ENCODE data around the gene DLG2.

The DLG2 gene

GRCh38 chr11:84061726-84062125, 1565.4 kb downstream of the DLG2 start:
- Histone ChIP-seq H3K9ac (ENCODE audit: low read depth in 1 of 2, low read length in 2 of 2) (no peak overlapping the region), H3K36me3 (ENCODE audit: control insufficient read depth in 2 of 2, insufficient read depth in 2 of 2, low read length in 2 of 2) (no peaks in the 10 kb centered on the region), H3K4me1 (ENCODE audit: control insufficient read depth in 2 of 2, insufficient read depth in 2 of 2, low read length in 2 of 2) (no peaks in the 10 kb centered on the region), H3K27me3 (ENCODE audit: control insufficient read depth in 2 of 2, insufficient read depth in 2 of 2, low read length in 2 of 2) (no peaks in the 10 kb centered on the region), H3K27ac (ENCODE audit: low read depth in 2 of 2, low read length in 2 of 2) (no peak overlapping the region), H3K4me3 (ENCODE audit: low read length in 2 of 2) (no peak overlapping the region), H3K9me3 (ENCODE audit: control insufficient read depth in 2 of 2, low read length in 2 of 2) (no peaks in the 10 kb centered on the region)

DNA sequence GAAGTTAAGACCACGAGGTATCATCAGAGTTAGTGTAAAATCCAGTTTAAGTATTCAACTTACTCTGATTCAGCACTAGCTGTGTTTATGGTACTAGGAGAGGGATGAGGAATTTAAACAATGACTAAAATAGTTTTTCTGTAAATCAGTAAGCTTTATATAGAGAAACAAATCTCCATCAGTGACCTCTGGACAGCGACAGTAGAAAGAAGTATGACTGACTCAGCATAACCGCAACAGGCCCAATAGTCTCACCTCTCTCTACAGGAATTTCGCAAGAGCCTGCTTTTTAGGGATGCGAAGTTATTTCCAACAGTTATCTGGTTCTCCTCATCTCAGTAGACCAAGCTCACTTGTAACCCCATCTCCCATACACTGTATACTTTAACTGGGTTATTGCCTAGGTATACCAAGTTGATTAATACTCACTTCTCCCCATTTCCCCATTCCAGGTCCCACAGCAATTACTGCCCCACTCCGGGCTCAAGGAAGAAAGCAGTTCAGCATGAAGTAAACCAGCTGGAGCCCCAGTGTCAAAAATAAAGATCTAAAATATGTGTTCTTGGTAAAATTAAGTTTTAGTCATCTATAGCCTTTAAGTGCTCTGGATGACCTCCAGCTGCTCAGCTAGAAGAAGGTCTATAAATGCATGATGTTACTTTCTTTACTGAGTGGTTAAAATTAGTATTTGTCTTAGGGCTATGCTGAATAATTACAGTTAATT, 1570.3 kb downstream of the DLG2 start:
- no peaks in the 10 kb centered on the region for H3K27me3 ChIP-seq (ENCODE audit: control insufficient read depth in 2 of 2, insufficient read depth in 2 of 2, low read length in 2 of 2)
- H3K9ac ChIP-seq (ENCODE audit: low read depth in 1 of 2, low read length in 2 of 2) = no peak overlapping the region
- no peak overlapping the region for H3K27ac ChIP-seq (ENCODE audit: low read depth in 2 of 2, low read length in 2 of 2)
- H3K36me3 ChIP-seq (ENCODE audit: control insufficient read depth in 2 of 2, insufficient read depth in 2 of 2, low read length in 2 of 2) = no peaks in the 10 kb centered on the region
- H3K9me3 ChIP-seq (ENCODE audit: control insufficient read depth in 2 of 2, low read length in 2 of 2) = peaks cover 0 to 2% of the 10 kb centered on the region in 2 donors
- no peak overlapping the region for H3K4me3 ChIP-seq (ENCODE audit: low read length in 2 of 2)
- no peaks in the 10 kb centered on the region for H3K4me1 ChIP-seq (ENCODE audit: control insufficient read depth in 2 of 2, insufficient read depth in 2 of 2, low read length in 2 of 2)

GRCh38 chr11:84045146-84045545, 1582.0 kb downstream of the DLG2 start:
- Histone ChIP-seq H3K9ac (ENCODE audit: low read depth in 1 of 2, low read length in 2 of 2) (no peak overlapping the region), H3K27me3 (ENCODE audit: control insufficient read depth in 2 of 2, insufficient read depth in 2 of 2, low read length in 2 of 2) (no peaks in the 10 kb centered on the region), H3K27ac (ENCODE audit: low read depth in 2 of 2, low read length in 2 of 2) (no peak overlapping the region), H3K4me3 (ENCODE audit: low read length in 2 of 2) (no peak overlapping the region), H3K9me3 (ENCODE audit: control insufficient read depth in 2 of 2, low read length in 2 of 2) (no peaks in the 10 kb centered on the region), H3K4me1 (ENCODE audit: control insufficient read depth in 2 of 2, insufficient read depth in 2 of 2, low read length in 2 of 2) (no peaks in the 10 kb centered on the region), H3K36me3 (ENCODE audit: control insufficient read depth in 2 of 2, insufficient read depth in 2 of 2, low read length in 2 of 2) (no peaks in the 10 kb centered on the region)

DNA sequence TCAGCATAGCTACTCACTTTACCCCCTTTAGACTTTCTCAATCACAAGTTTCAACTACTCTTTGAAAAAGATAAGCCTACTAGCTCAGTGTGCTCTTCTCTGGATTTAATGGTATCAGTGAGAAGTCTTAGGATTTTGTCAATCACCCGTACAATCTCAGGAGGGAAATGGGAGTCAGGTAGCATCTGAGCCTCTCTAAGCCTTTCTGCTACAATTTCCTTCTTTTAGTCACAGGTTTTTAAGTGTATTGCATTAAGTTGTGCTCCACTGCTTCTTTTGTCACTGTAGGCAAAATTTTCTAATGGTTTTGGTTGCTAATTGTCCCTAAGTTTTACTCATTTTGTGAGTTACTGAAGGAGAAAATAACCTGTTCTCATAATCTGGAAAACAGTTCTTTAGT, 1582.4 kb downstream of the DLG2 start:
- Histone ChIP-seq H3K27me3 (ENCODE audit: control insufficient read depth in 2 of 2, insufficient read depth in 2 of 2, low read length in 2 of 2) (no peaks in the 10 kb centered on the region), H3K9ac (ENCODE audit: low read depth in 1 of 2, low read length in 2 of 2) (no peak overlapping the region), H3K36me3 (ENCODE audit: control insufficient read depth in 2 of 2, insufficient read depth in 2 of 2, low read length in 2 of 2) (no peaks in the 10 kb centered on the region), H3K4me1 (ENCODE audit: control insufficient read depth in 2 of 2, insufficient read depth in 2 of 2, low read length in 2 of 2) (no peaks in the 10 kb centered on the region), H3K4me3 (ENCODE audit: low read length in 2 of 2) (no peak overlapping the region), H3K9me3 (ENCODE audit: control insufficient read depth in 2 of 2, low read length in 2 of 2) (no peaks in the 10 kb centered on the region), H3K27ac (ENCODE audit: low read depth in 2 of 2, low read length in 2 of 2) (no peak overlapping the region)

GRCh38 chr11:84036664-84037194, 1590.4 kb downstream of the DLG2 start:
- H3K27me3 ChIP-seq (ENCODE audit: control insufficient read depth in 2 of 2, insufficient read depth in 2 of 2, low read length in 2 of 2) = no peaks in the 10 kb centered on the region
- H3K4me1 ChIP-seq (ENCODE audit: control insufficient read depth in 2 of 2, insufficient read depth in 2 of 2, low read length in 2 of 2) = no peaks in the 10 kb centered on the region
- no peak overlapping the region for H3K27ac ChIP-seq (ENCODE audit: low read depth in 2 of 2, low read length in 2 of 2)
- H3K4me3 ChIP-seq (ENCODE audit: low read length in 2 of 2) = no peak overlapping the region
- H3K9ac ChIP-seq (ENCODE audit: low read depth in 1 of 2, low read length in 2 of 2) = no peak overlapping the region
- no peaks in the 10 kb centered on the region for H3K36me3 ChIP-seq (ENCODE audit: control insufficient read depth in 2 of 2, insufficient read depth in 2 of 2, low read length in 2 of 2)
- peaks cover 0 to 3% of the 10 kb centered on the region in 2 donors for H3K9me3 ChIP-seq (ENCODE audit: control insufficient read depth in 2 of 2, low read length in 2 of 2)

GRCh38 chr11:84035645-84036044, 1591.5 kb downstream of the DLG2 start:
- no peak overlapping the region for H3K27ac ChIP-seq (ENCODE audit: low read depth in 2 of 2, low read length in 2 of 2)
- H3K9me3 ChIP-seq (ENCODE audit: control insufficient read depth in 2 of 2, low read length in 2 of 2) = peaks cover 0 to 3% of the 10 kb centered on the region in 2 donors
- H3K9ac ChIP-seq (ENCODE audit: low read depth in 1 of 2, low read length in 2 of 2) = no peak overlapping the region

DNA sequence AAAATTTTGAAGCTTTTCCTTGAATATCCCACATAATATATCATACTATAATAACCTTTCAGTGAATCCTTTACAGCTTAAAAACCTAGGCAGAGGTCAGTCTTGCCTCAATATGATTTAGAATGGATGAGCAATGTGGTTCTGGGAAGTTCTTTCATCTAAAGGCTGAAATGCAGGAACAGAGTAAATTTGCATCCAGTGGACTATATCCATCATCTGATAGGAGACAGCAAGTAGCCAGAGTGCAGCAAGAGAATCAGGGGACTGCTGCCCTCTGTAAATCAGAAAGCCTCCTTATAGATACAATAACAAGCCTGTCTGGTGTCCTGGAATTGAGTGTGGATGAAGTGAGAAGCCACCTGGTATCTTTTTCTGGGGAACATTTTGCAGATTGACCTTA, 1592.7 kb downstream of the DLG2 start:
- no peak overlapping the region for H3K27ac ChIP-seq (ENCODE audit: low read depth in 2 of 2, low read length in 2 of 2)
- no peaks in the 10 kb centered on the region for H3K4me1 ChIP-seq (ENCODE audit: control insufficient read depth in 2 of 2, insufficient read depth in 2 of 2, low read length in 2 of 2)
- H3K36me3 ChIP-seq (ENCODE audit: control insufficient read depth in 2 of 2, insufficient read depth in 2 of 2, low read length in 2 of 2) = no peaks in the 10 kb centered on the region
- no peak overlapping the region for H3K9ac ChIP-seq (ENCODE audit: low read depth in 1 of 2, low read length in 2 of 2)
- no peak overlapping the region for H3K4me3 ChIP-seq (ENCODE audit: low read length in 2 of 2)
- H3K27me3 ChIP-seq (ENCODE audit: control insufficient read depth in 2 of 2, insufficient read depth in 2 of 2, low read length in 2 of 2) = no peaks in the 10 kb centered on the region
- H3K9me3 ChIP-seq (ENCODE audit: control insufficient read depth in 2 of 2, low read length in 2 of 2) = peaks cover 0 to 3% of the 10 kb centered on the region in 2 donors

More at GRCh38 chr11:84035645-84036044, 1591.5 kb downstream of the DLG2 start:
- Histone ChIP-seq H3K4me1 (ENCODE audit: control insufficient read depth in 2 of 2, insufficient read depth in 2 of 2, low read length in 2 of 2) (no peaks in the 10 kb centered on the region), H3K27me3 (ENCODE audit: control insufficient read depth in 2 of 2, insufficient read depth in 2 of 2, low read length in 2 of 2) (no peaks in the 10 kb centered on the region), H3K36me3 (ENCODE audit: control insufficient read depth in 2 of 2, insufficient read depth in 2 of 2, low read length in 2 of 2) (no peaks in the 10 kb centered on the region), H3K4me3 (ENCODE audit: low read length in 2 of 2) (no peak overlapping the region)

- Histone ChIP-seq H3K4me3 (ENCODE audit: low read length in 2 of 2) (no peak overlapping the region), H3K27ac (ENCODE audit: low read depth in 2 of 2, low read length in 2 of 2) (no peak overlapping the region), H3K36me3 (ENCODE audit: control insufficient read depth in 2 of 2, insufficient read depth in 2 of 2, low read length in 2 of 2) (no peaks in the 10 kb centered on the region)
Observed at GRCh38 chr11:84024266-84024665, 1602.9 kb downstream of the DLG2 start.

DNA sequence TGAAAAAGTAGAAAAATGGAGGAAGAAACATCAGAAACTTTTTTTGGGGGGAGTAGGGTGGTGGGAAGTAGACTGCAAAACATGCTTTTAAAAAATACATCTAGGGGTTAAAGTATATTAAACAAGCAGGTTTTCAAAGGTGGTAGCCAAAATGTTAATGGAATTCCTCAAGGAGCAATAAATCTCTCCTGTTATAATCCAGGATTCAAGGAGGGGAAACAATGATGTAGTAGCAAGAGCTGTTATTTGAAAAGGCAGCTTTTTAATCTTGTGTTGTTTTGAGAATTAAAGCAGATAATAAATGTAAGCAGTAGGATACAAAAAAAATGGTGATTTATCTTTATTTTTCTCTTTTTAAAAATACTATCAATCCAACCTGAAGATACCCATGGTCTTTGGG, 1604.4 kb downstream of the DLG2 start:
- no peak overlapping the region for H3K9ac ChIP-seq (ENCODE audit: low read depth in 1 of 2, low read length in 2 of 2)

More at GRCh38 chr11:84024266-84024665, 1602.9 kb downstream of the DLG2 start:
- Histone ChIP-seq H3K9ac (ENCODE audit: low read depth in 1 of 2, low read length in 2 of 2) (no peak overlapping the region), H3K9me3 (ENCODE audit: control insufficient read depth in 2 of 2, low read length in 2 of 2) (no peaks in the 10 kb centered on the region), H3K4me1 (ENCODE audit: control insufficient read depth in 2 of 2, insufficient read depth in 2 of 2, low read length in 2 of 2) (no peaks in the 10 kb centered on the region), H3K27me3 (ENCODE audit: control insufficient read depth in 2 of 2, insufficient read depth in 2 of 2, low read length in 2 of 2) (no peaks in the 10 kb centered on the region)

GRCh38 chr11:84022201-84022600, 1604.9 kb downstream of the DLG2 start:
- Histone ChIP-seq H3K9me3 (ENCODE audit: control insufficient read depth in 2 of 2, low read length in 2 of 2) (no peaks in the 10 kb centered on the region), H3K36me3 (ENCODE audit: control insufficient read depth in 2 of 2, insufficient read depth in 2 of 2, low read length in 2 of 2) (no peaks in the 10 kb centered on the region), H3K27ac (ENCODE audit: low read depth in 2 of 2, low read length in 2 of 2) (no peak overlapping the region), H3K27me3 (ENCODE audit: control insufficient read depth in 2 of 2, insufficient read depth in 2 of 2, low read length in 2 of 2) (no peaks in the 10 kb centered on the region), H3K4me3 (ENCODE audit: low read length in 2 of 2) (no peak overlapping the region), H3K9ac (ENCODE audit: low read depth in 1 of 2, low read length in 2 of 2) (no peak overlapping the region), H3K4me1 (ENCODE audit: control insufficient read depth in 2 of 2, insufficient read depth in 2 of 2, low read length in 2 of 2) (no peaks in the 10 kb centered on the region)

More for the DNA sequence above, 1604.4 kb downstream of the DLG2 start:
- Histone ChIP-seq H3K4me1 (ENCODE audit: control insufficient read depth in 2 of 2, insufficient read depth in 2 of 2, low read length in 2 of 2) (no peaks in the 10 kb centered on the region), H3K4me3 (ENCODE audit: low read length in 2 of 2) (no peak overlapping the region), H3K27ac (ENCODE audit: low read depth in 2 of 2, low read length in 2 of 2) (no peak overlapping the region), H3K27me3 (ENCODE audit: control insufficient read depth in 2 of 2, insufficient read depth in 2 of 2, low read length in 2 of 2) (no peaks in the 10 kb centered on the region), H3K36me3 (ENCODE audit: control insufficient read depth in 2 of 2, insufficient read depth in 2 of 2, low read length in 2 of 2) (no peaks in the 10 kb centered on the region), H3K9me3 (ENCODE audit: control insufficient read depth in 2 of 2, low read length in 2 of 2) (no peaks in the 10 kb centered on the region)

All from mucosa of rectum (tissue), 2 donors.